ENCODE measurements around the gene FNDC3B.
"Not testable (repeated sequence)": the region's sequence is repeated elsewhere in the genome, so short reads cannot be mapped to it uniquely, and the experiment has no call there.

The FNDC3B gene

DNA sequence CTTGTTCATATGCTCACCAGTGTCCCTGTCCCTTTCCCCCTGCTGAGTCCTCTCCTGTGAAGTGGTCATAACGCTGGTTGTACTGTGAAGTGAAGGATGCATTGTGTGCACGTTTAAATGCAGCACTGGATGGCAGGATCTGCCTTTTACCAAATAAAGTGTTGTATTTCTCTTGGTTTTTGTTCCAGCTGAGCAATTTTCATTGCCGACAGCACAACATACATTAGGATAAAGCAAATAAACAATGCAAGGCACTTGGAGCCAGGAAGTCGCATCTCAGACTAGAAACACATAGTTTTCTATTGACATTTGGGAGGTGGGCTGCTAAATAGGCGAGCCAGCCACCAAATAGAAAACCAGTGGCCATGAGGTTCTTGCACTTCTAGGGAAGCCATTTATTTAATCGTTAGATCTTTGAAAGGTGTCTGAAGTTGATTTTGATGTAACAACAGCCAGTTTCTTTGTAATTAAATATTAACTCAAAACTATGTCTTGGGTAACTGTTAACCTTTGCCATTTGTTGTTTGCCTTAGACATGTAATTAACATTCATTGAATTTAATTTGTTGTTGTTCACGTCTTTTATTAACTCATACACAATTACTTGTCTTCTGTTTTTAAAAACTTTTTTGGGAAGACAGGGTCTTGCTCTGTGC, 185.3 kb downstream of the FNDC3B start:
- DNase-seq = no peak

DNA sequence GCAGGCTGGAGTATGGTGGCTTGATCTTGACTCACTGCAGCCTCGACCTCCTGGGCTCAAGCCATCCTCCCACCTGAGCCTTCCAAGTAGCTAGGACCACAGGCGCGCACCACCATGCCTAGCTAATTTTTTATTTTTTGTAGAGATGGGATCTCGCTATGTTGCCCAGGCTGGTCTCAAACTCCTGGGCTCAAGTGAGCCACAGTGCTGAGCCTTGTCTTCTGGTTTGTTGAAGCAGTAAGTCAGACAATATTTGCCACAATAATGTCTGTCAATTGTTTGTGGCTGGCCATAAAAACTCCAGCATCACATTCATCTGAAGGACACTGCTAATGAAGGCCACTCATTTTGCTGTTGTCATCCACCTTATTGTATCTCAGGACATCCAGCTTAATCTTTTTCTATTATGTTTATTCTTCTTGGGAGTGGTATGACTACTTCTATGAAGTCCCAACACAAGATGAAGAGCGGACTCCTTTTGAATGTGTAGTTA, 185.9 kb downstream of the FNDC3B start:
- no peak for DNase-seq

DNA sequence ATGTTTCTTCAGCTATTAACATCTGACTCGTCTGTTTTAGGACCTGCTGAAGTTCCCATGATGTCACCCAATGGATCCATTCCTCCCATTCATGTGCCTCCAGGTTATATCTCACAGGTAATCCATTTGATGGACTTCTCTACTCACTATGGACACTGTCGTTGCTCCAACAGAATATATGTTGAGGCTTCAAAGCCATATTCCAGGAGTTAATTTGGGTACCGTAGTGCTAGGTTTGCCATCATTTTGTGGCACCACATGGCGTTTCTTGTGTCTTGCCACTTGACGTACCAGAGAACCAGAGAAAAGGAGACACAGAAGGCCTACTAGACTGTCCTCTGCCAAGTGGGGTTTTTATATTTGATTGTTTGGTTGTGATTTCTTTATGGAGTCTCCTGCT, 187.5 kb downstream of the FNDC3B start:
- no peak for DNase-seq

- no peak for DNase-seq
These were observed 188.1 kb downstream of the FNDC3B start for GRCh38 chr3:172227340-172228035.

DNA sequence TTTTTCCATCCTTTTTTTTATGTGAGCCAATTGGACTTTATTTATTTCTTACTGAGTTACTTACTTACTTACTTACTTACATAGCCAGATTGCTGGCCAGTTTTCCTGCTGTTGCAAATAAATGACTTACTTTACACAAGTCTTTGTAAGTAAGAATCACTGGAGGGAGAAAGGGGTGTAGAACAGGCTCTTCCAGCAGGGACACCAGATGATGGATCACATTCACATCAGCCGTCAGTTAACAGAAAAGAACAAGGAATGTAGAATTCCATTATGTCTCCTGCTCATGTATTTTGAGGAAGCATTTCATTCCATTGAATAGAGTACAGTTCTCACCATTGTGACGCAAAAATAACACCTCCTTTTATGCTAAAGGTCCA, 188.6 kb downstream of the FNDC3B start:
- DNase-seq = no peak

- DNase-seq = no peak
These were observed 190.1 kb downstream of the FNDC3B start for GRCh38 chr3:172229462-172229861.

GRCh38 chr3:172231318-172231901, 192.0 kb downstream of the FNDC3B start:
- no peak for DNase-seq

DNA sequence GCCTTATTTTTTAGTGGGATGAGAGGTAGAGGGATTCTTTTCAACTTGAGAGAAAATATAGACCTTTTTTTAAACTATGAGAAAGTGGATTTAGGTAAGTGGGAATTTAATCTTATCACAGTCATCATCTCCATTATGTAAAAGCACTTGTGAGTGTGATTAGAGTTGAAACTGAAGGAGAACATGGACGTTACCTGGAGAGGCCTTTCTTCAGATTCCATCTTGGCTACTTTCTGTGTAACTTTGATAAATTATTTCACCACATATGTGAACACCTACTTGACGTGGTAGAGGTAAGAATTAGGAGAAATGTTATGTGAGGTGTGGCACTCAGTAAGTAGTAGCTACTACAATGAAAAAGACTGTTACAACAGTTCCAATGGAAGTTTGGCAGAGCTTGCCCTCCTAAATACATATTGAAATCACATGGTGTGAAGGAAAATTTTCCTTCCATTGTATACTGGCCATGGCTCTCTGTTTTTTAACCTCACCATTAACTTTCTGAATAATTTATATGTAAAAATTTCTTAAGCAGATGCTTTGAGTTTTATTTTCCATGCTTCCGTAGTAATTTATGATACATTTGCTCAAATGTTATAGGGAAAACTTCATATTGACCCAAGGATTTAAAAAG, 193.3 kb downstream of the FNDC3B start:
- no peak for DNase-seq

DNA sequence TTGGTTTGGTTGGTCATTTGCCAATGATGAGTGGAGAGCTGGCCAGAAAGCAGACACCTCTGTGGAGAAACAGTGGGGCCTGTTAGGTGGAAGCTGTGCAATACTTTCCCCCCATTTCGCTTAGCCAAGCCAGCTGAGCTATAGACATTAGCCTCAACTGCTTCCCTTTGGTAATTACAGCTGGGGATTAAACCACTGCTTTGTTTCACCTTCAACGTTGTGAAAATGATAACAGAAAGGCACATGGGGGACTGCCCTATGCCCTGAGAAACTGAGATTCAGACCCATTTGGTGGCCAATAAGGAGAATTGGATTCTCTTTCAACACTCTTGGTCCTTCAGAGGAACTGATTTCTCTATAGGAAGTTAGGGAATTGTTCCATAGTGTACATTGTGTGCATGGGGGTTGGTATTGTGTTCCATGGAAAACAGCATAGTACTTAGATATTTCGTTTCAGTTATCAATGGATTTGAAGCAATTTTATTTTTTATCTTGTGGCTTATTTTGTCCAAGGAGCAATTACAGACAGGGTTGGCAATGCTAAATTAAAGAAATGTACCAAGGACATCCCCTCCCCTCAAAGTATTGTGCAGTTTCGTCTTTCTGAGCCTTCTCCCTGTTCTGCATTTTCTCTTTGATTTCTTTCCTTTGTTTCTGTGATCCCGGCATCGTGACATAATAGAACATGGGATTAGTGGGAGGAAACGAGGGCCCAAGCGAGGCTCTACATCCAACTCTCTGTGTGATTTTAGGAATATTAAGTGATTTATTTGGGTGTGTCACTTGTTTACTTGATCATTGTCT, 194.3 kb downstream of the FNDC3B start:
- DNase-seq = no peak

GRCh38 chr3:172235698-172236097, 196.3 kb downstream of the FNDC3B start:
- DNase-seq = no peak

GRCh38 chr3:172236771-172237742, 197.7 kb downstream of the FNDC3B start:
- no peak for DNase-seq

GRCh38 chr3:172238188-172238587, 198.8 kb downstream of the FNDC3B start:
- no peak for DNase-seq

DNA sequence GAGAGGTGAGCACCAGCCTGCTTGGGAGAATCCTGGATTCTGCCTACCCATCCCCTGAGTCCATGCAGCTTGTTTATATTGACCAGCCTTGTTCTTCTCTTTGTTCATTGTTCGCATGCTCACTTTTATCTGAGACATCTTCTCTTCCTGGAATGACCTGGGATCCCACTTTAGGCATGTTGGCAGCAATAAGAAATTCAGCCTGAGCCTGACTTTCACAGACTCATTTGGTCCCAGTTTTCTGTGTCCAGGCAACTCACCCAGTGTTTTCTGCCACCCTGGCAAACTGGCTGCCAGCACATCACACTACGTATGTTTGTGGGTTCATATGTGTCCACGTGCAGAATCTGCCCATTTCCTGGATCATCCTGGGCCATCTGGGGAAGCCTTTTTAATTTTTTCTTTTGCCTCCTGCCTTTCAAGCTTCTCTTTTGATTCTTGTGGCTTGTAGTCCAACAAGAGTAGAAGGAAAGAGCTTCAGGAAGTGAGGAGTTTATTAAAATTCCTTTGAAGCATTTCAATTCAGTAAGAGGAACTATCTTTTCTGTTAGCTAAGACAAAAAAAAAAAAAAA, 199.9 kb downstream of the FNDC3B start:
- no peak for DNase-seq

DNA sequence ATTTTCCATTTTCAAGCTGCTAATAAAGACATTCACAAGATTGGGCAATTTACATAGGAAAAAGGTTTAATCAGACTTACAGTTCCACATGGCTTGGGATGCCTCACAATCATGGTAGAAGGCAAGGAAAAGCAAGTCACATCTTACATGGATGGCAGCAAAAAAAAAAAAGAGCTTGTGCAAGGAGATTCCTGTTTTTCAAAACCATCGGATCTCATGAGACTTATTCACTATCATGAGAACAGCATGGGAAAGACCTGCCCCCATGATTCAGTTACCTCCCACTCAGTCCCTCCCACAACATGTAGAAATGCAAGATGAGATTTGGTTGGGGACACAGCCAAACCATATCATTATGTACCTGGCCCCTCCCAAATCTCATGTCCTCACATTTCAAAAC, 202.0 kb downstream of the FNDC3B start:
- no peak for DNase-seq

DNA sequence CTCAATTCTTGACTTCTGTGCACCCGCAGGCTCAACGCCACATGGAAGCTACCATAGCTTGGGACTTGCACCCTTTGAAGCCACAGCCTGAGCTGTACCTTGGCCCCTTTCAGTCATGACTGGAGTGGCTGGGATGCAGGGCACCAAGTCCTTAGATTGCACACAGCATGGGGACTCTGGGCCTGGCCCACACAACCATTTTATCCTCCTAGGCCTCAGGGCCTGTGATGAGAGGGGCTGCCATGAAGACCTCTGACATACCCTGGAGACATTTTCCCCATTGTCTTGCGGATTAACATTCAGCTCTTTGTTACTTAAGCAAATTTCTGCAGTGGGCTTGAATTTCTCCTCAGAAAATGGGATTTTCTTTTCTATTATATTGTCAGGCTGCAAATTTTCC, 203.1 kb downstream of the FNDC3B start:
- not testable (repeated sequence) for DNase-seq

DNA sequence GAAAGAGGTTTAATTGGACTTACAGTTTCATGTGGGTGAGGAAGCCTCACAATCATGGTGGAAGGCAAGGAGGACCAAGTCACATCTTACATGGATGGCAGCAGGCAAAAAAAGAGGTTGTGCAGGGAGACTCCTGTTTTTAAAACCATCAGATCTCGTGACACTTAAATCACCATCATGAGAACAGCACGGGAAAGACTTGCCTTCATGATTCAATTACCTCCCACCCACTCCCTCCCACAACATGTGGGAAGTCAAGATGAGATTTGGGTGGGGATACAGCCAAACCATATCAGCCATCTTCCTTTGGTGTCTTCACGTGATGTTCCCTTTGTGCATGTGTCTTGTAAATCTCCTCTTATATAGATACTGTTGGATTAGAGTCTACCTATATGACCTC, 204.0 kb downstream of the FNDC3B start:
- DNase-seq = not testable (repeated sequence)

DNA sequence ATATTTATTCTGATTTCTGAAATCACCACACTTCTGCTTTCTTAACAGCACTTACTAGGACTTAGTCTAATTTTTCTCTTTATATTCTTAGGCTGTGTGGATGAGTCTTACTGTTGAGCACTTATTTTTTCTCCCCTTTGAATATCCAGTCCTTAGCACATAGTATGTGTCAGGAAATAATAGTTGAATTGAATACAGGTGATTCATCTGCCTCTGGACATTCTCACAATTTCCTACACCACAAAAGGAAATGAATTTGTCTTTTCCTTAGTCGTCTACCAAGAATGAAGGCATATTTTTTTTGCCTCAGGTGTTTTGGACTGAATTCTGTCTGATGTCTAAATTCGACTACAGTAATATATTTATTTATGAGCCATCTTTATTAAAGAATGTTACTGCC, 204.6 kb downstream of the FNDC3B start:
- DNase-seq = no peak

- no peak for DNase-seq
These were observed 205.9 kb downstream of the FNDC3B start for GRCh38 chr3:172245241-172245640.

DNA sequence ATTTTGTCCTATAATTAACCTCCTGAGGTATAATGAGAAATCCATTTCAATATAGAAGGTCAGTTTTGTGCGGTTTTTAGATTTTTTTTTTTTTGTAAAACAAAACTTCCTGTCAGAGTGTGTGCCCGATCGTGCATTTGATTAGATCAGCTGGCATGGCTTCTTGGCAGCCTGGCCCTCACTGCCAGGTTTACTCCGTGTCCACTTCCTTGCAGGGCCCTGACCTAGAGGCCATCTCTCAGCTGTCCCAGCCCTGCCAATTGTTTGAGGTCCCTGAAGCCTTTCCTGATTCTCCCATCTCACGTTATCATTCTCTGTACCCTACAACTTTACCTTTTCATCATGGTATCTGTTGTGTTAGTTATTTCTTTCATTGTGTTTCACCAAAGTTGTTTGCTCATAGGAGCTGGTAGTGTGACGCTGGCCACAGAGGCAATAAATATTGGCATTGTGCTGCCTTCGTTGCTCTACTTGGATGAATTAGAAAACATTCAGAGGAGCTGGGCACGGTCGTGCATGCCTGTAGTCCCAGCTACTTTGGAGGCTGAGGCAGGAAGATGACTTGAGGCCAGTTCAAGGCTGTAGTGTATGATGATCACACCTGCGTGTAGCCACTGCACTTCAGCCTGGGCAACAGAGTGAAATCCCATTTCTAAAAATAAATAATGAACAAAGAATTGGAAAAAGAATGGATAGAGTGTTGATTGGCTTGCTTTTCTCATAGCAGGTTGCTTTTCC, 206.9 kb downstream of the FNDC3B start:
- DNase-seq = no peak

GRCh38 chr3:172247525-172248274, 208.3 kb downstream of the FNDC3B start:
- no peak for DNase-seq
